Measurements from ENCODE around the gene FERMT2. TPM values are rescaled to one million over a fixed set of nuclear protein-coding genes. Genes with fewer than 3 reads are reported as not detected.

The FERMT2 gene
- total and polyA plus RNA-seq, 5 donors from 2014 or later, result 0.22 TPM; not detected in 4

DNA sequence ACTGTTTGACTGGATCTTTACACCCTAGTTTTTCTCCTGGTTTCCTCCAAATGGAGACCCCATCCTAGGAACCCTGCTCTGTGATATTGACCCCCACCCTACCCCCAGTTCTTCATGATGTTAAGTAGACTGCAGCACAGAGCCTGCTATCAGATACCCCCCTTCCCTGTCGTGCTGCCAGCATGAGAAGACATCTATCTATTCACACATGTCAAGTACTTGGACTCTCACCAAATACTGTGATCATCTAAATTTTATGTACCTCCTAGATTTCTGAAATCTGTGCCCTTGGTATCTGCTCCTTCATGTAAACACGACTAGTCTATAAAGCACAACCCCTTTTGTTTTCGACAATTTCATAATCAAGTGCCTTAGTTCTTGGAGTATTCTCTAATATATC, 38.9 kb downstream of the FERMT2 start:
- Histone ChIP-seq H3K27me3 (ENCODE audit: control insufficient read depth, insufficient read depth, low read length) (no peaks in the 10 kb centered on the region), H3K4me1 (ENCODE audit: control insufficient read depth, insufficient read depth, low read length, poor library complexity, severe bottlenecking) (no peaks in the 10 kb centered on the region), H3K4me3 (ENCODE audit: low read depth, low read length) (no peak overlapping the region), H3K9me3 (ENCODE audit: control insufficient read depth in 2 of 2, low read length in 2 of 2) (no peaks in the 10 kb centered on the region), H3K27ac (ENCODE audit: insufficient read depth, low read length, poor library complexity, severe bottlenecking) (no peak overlapping the region), H3K36me3 (ENCODE audit: control insufficient read depth, insufficient read depth, low read length) (no peaks in the 10 kb centered on the region)
- H3K27me3 Mint-ChIP-seq, result peaks cover 8% of the 10 kb centered on the region
- peaks cover 0 to 6% (median 0%) of the 10 kb centered on the region in 7 donors for H3K9me3 Mint-ChIP-seq
- H3K4me1 Mint-ChIP-seq, result peaks cover 3 to 7% (median 4%) of the 10 kb centered on the region in 4 donors
- DNase-seq (no peak), ATAC-seq (ENCODE audit: low read depth in 2 of 2) (no peak)
- no peak overlapping the region for H3K4me3 Mint-ChIP-seq
- H3K27ac Mint-ChIP-seq, result no peak overlapping the region
- no peaks in the 10 kb centered on the region for H3K36me3 Mint-ChIP-seq

- H3K4me1 ChIP-seq (ENCODE audit: control insufficient read depth, insufficient read depth, low read length, poor library complexity, severe bottlenecking), result no peaks in the 10 kb centered on the region
- H3K4me3 ChIP-seq (ENCODE audit: low read depth, low read length), result no peak overlapping the region
- Mint-ChIP-seq H3K27me3 (peaks cover 13% of the 10 kb centered on the region), H3K27ac (no peak overlapping the region), H3K36me3 (no peaks in the 10 kb centered on the region), H3K9me3 (peaks cover 0 to 6% (median 0%) of the 10 kb centered on the region in 7 donors), H3K4me3 (no peak overlapping the region), H3K4me1 (peaks cover 0 to 7% (median 3%) of the 10 kb centered on the region in 4 donors)
- no peaks in the 10 kb centered on the region for H3K9me3 ChIP-seq (ENCODE audit: control insufficient read depth in 2 of 2, low read length in 2 of 2)
- no peaks in the 10 kb centered on the region for H3K36me3 ChIP-seq (ENCODE audit: control insufficient read depth, insufficient read depth, low read length)
- ATAC-seq (ENCODE audit: low read depth in 2 of 2), result no peak
- H3K27me3 ChIP-seq (ENCODE audit: control insufficient read depth, insufficient read depth, low read length), result peaks cover 6% of the 10 kb centered on the region
- no peak overlapping the region for H3K27ac ChIP-seq (ENCODE audit: insufficient read depth, low read length, poor library complexity, severe bottlenecking)
- DNase-seq, result no peak
Measured at GRCh38 chr14:52910572-52910971, 40.3 kb downstream of the FERMT2 start.

DNA sequence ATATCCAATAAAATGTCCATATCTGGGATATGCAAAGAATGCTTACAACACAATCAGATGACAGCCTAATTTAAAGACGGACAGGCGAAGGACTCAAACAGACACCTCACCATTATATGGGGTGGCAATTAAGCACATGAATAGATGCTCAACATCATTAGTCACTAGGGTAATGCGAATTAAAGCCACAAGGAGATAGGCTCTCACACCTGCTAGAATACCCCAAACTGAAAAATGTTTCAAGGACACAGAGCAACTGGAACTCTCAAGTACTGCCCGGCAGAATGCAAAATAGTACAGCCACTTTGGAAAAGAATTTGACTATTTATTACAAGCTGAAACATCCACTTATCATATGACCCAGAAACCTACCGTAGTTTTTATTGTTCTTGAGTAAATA, 42.9 kb downstream of the FERMT2 start:
- H3K9me3 ChIP-seq (ENCODE audit: control insufficient read depth in 2 of 2, low read length in 2 of 2), result no peaks in the 10 kb centered on the region
- H3K27ac Mint-ChIP-seq, result no peak overlapping the region
- ATAC-seq (ENCODE audit: low read depth in 2 of 2) (no peak), DNase-seq (no peak)
- H3K27me3 Mint-ChIP-seq, result peaks cover 21% of the 10 kb centered on the region
- H3K27me3 ChIP-seq (ENCODE audit: control insufficient read depth, insufficient read depth, low read length), result peaks cover 6% of the 10 kb centered on the region
- H3K36me3 ChIP-seq (ENCODE audit: control insufficient read depth, insufficient read depth, low read length), result no peaks in the 10 kb centered on the region
- no peak overlapping the region for H3K27ac ChIP-seq (ENCODE audit: insufficient read depth, low read length, poor library complexity, severe bottlenecking)
- no peak overlapping the region for H3K4me3 ChIP-seq (ENCODE audit: low read depth, low read length)
- H3K4me1 Mint-ChIP-seq, result peaks cover 0 to 2% (median 0%) of the 10 kb centered on the region in 4 donors
- H3K4me3 Mint-ChIP-seq, result no peak overlapping the region
- no peaks in the 10 kb centered on the region for H3K4me1 ChIP-seq (ENCODE audit: control insufficient read depth, insufficient read depth, low read length, poor library complexity, severe bottlenecking)
- no peaks in the 10 kb centered on the region for H3K9me3 Mint-ChIP-seq
- no peaks in the 10 kb centered on the region for H3K36me3 Mint-ChIP-seq

- Histone ChIP-seq H3K4me1 (ENCODE audit: control insufficient read depth, insufficient read depth, low read length, poor library complexity, severe bottlenecking) (no peaks in the 10 kb centered on the region), H3K27ac (ENCODE audit: insufficient read depth, low read length, poor library complexity, severe bottlenecking) (no peak overlapping the region), H3K27me3 (ENCODE audit: control insufficient read depth, insufficient read depth, low read length) (peaks cover 6% of the 10 kb centered on the region), H3K9me3 (ENCODE audit: control insufficient read depth in 2 of 2, low read length in 2 of 2) (no peaks in the 10 kb centered on the region), H3K4me3 (ENCODE audit: low read depth, low read length) (no peak overlapping the region), H3K36me3 (ENCODE audit: control insufficient read depth, insufficient read depth, low read length) (no peaks in the 10 kb centered on the region)
- H3K4me3 Mint-ChIP-seq, result no peak overlapping the region
- H3K36me3 Mint-ChIP-seq, result no peaks in the 10 kb centered on the region
- peaks cover 29% of the 10 kb centered on the region for H3K27me3 Mint-ChIP-seq
- ATAC-seq (ENCODE audit: low read depth in 2 of 2) (no peak), DNase-seq (no peak)
- no peaks in the 10 kb centered on the region for H3K9me3 Mint-ChIP-seq
- H3K4me1 Mint-ChIP-seq, result peaks cover 0 to 2% (median 0%) of the 10 kb centered on the region in 4 donors
- H3K27ac Mint-ChIP-seq, result no peak overlapping the region
Measured at GRCh38 chr14:52906141-52906601, 44.7 kb downstream of the FERMT2 start.

DNA sequence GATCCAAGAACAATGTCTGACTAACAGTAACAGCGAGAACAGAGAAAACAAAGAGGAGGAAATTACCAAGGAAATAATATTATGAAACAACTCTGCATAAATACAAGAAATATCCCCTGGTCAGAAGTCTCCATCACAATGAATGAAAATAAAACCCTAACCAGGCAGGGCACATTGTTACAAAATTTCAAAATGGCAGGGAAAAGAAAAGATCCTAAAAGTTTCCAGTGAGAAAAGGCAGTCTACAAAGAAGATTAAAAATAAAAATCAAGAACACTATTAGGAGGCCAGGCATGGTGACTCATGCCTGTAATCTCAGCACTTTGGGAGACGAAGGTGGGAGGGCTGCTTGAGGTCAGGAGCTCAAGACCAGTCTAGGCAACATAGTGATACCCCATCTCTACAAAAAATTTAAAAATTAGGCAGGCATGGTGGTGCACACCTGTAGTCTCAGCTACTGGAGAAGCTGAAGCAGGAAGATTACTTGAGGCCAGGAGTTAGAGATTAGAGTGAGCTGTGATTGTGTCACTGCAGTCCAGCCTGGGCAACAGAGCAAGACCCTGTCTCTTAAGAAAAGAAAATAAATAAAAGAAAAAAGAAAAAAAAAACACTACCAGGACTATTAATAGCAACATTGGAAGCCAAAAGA, 47.8 kb downstream of the FERMT2 start:
- Mint-ChIP-seq H3K27me3 (peaks cover 31% of the 10 kb centered on the region), H3K4me3 (no peak overlapping the region), H3K4me1 (peaks cover 0 to 2% (median 0%) of the 10 kb centered on the region in 4 donors), H3K27ac (peak overlapping the region in 1 of 3 donors; percentile 28), H3K9me3 (peaks cover 0 to 2% (median 0%) of the 10 kb centered on the region in 7 donors), H3K36me3 (no peaks in the 10 kb centered on the region)
- H3K27ac ChIP-seq (ENCODE audit: insufficient read depth, low read length, poor library complexity, severe bottlenecking), result no peak overlapping the region
- no peaks in the 10 kb centered on the region for H3K36me3 ChIP-seq (ENCODE audit: control insufficient read depth, insufficient read depth, low read length)
- peaks cover 6% of the 10 kb centered on the region for H3K27me3 ChIP-seq (ENCODE audit: control insufficient read depth, insufficient read depth, low read length)
- ATAC-seq (ENCODE audit: low read depth in 2 of 2) (no peak), DNase-seq (no peak)
- H3K4me1 ChIP-seq (ENCODE audit: control insufficient read depth, insufficient read depth, low read length, poor library complexity, severe bottlenecking), result no peaks in the 10 kb centered on the region
- no peak overlapping the region for H3K4me3 ChIP-seq (ENCODE audit: low read depth, low read length)
- H3K9me3 ChIP-seq (ENCODE audit: control insufficient read depth in 2 of 2, low read length in 2 of 2), result no peaks in the 10 kb centered on the region

- no peaks in the 10 kb centered on the region for H3K4me1 ChIP-seq (ENCODE audit: control insufficient read depth, insufficient read depth, low read length, poor library complexity, severe bottlenecking)
- H3K9me3 ChIP-seq (ENCODE audit: control insufficient read depth in 2 of 2, low read length in 2 of 2), result no peaks in the 10 kb centered on the region
- H3K4me3 ChIP-seq (ENCODE audit: low read depth, low read length), result no peak overlapping the region
- H3K36me3 Mint-ChIP-seq, result no peaks in the 10 kb centered on the region
- peaks cover 0 to 2% (median 0%) of the 10 kb centered on the region in 4 donors for H3K4me1 Mint-ChIP-seq
- ATAC-seq (ENCODE audit: low read depth in 2 of 2), result no peak
- H3K27ac Mint-ChIP-seq, result no peak overlapping the region
- no peak overlapping the region for H3K4me3 Mint-ChIP-seq
- no peak for DNase-seq
- peaks cover 30% of the 10 kb centered on the region for H3K27me3 Mint-ChIP-seq
- H3K36me3 ChIP-seq (ENCODE audit: control insufficient read depth, insufficient read depth, low read length), result no peaks in the 10 kb centered on the region
- peaks cover 6% of the 10 kb centered on the region for H3K27me3 ChIP-seq (ENCODE audit: control insufficient read depth, insufficient read depth, low read length)
- no peak overlapping the region for H3K27ac ChIP-seq (ENCODE audit: insufficient read depth, low read length, poor library complexity, severe bottlenecking)
- peaks cover 0 to 3% (median 0%) of the 10 kb centered on the region in 7 donors for H3K9me3 Mint-ChIP-seq
Measured at GRCh38 chr14:52901357-52901980, 49.4 kb downstream of the FERMT2 start.

DNA sequence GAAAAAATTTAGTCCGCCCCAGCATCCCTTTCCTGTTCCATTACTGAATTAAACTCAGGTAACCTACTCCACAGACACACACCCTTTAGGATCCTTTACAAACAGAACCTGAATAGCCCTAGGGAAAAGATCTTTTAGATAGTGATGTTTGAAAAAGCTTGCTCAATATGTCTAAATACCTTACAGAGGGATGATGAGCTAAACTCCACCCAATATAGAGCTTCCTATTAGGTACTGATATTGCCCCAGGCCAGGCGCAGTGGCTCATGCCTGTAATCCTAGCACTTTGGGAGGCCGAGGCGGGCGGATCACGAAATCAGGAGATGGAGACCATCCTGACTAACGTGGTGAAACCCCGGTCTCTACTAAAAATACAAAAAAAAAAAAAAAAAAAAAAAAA, 50.1 kb downstream of the FERMT2 start:
- H3K36me3 ChIP-seq (ENCODE audit: control insufficient read depth, insufficient read depth, low read length), result no peaks in the 10 kb centered on the region
- H3K27ac ChIP-seq (ENCODE audit: insufficient read depth, low read length, poor library complexity, severe bottlenecking), result no peak overlapping the region
- no peaks in the 10 kb centered on the region for H3K27me3 ChIP-seq (ENCODE audit: control insufficient read depth, insufficient read depth, low read length)
- Mint-ChIP-seq H3K27ac (no peak overlapping the region), H3K36me3 (no peaks in the 10 kb centered on the region), H3K9me3 (peaks cover 0 to 3% (median 0%) of the 10 kb centered on the region in 7 donors), H3K27me3 (peaks cover 26% of the 10 kb centered on the region), H3K4me3 (no peak overlapping the region), H3K4me1 (no peaks in the 10 kb centered on the region)
- H3K4me3 ChIP-seq (ENCODE audit: low read depth, low read length), result no peak overlapping the region
- DNase-seq (no peak), ATAC-seq (ENCODE audit: low read depth in 2 of 2) (no peak)
- no peaks in the 10 kb centered on the region for H3K4me1 ChIP-seq (ENCODE audit: control insufficient read depth, insufficient read depth, low read length, poor library complexity, severe bottlenecking)
- no peaks in the 10 kb centered on the region for H3K9me3 ChIP-seq (ENCODE audit: control insufficient read depth in 2 of 2, low read length in 2 of 2)

GRCh38 chr14:52898496-52898895, 52.4 kb downstream of the FERMT2 start:
- no peak overlapping the region for H3K4me3 Mint-ChIP-seq
- peaks cover 19% of the 10 kb centered on the region for H3K27me3 Mint-ChIP-seq
- H3K4me1 Mint-ChIP-seq, result peaks cover 8 to 10% (median 9%) of the 10 kb centered on the region in 4 donors
- Histone ChIP-seq H3K27ac (ENCODE audit: insufficient read depth, low read length, poor library complexity, severe bottlenecking) (no peak overlapping the region), H3K36me3 (ENCODE audit: control insufficient read depth, insufficient read depth, low read length) (no peaks in the 10 kb centered on the region), H3K27me3 (ENCODE audit: control insufficient read depth, insufficient read depth, low read length) (no peaks in the 10 kb centered on the region), H3K9me3 (ENCODE audit: control insufficient read depth in 2 of 2, low read length in 2 of 2) (no peaks in the 10 kb centered on the region), H3K4me3 (ENCODE audit: low read depth, low read length) (no peak overlapping the region), H3K4me1 (ENCODE audit: control insufficient read depth, insufficient read depth, low read length, poor library complexity, severe bottlenecking) (no peaks in the 10 kb centered on the region)
- DNase-seq (no peak), ATAC-seq (ENCODE audit: low read depth in 2 of 2) (no peak)
- H3K27ac Mint-ChIP-seq, result no peak overlapping the region
- H3K9me3 Mint-ChIP-seq, result peaks cover 0 to 3% (median 0%) of the 10 kb centered on the region in 7 donors
- no peaks in the 10 kb centered on the region for H3K36me3 Mint-ChIP-seq

Data from CD4-positive, CD25-positive, alpha-beta regulatory T cell (primary cell).